ENCODE results near the gene RNF212. TPM values are rescaled to one million over a fixed set of nuclear protein-coding genes. Genes with fewer than 3 reads are reported as not detected.

RNF212 gene
- total RNA-seq, 1 donor from 2014 or later: under 0.01 TPM

GRCh38 chr4:1061056-1061700 is 52.2 kb downstream of the RNF212 start:
- H3K36me3 ChIP-seq (ENCODE audit: control insufficient read depth, insufficient read depth, low read length): no peaks in the 10 kb centered on the region
- no peak for FAIRE-seq
- TF ChIP-seq CTCF (IDR thresholded peaks at IDR 0.05; ENCODE audit: insufficient read depth, low read length, severe bottlenecking): no peak
- H3K4me3 ChIP-seq (ENCODE audit: low read depth, low read length): no peak overlapping the region
- peaks cover 12% of the 10 kb centered on the region for H3K27me3 ChIP-seq (ENCODE audit: control insufficient read depth, insufficient read depth, low read length)
- DNase-seq (ENCODE audit: low read depth): no peak

- no peak for DNase-seq (ENCODE audit: low read depth)
- Histone ChIP-seq H3K27me3 (ENCODE audit: control insufficient read depth, insufficient read depth, low read length) (peaks cover 14% of the 10 kb centered on the region), H3K36me3 (ENCODE audit: control insufficient read depth, insufficient read depth, low read length) (no peaks in the 10 kb centered on the region), H3K4me3 (ENCODE audit: low read depth, low read length) (no peak overlapping the region)
- TF ChIP-seq CTCF (IDR thresholded peaks at IDR 0.05; ENCODE audit: insufficient read depth, low read length, severe bottlenecking): no peak
- FAIRE-seq: no peak
Measured at GRCh38 chr4:1060621-1061020, 52.7 kb downstream of the RNF212 start.

GRCh38 chr4:1060121-1060520 is 53.2 kb downstream of the RNF212 start:
- TF ChIP-seq CTCF (IDR thresholded peaks at IDR 0.05; ENCODE audit: insufficient read depth, low read length, severe bottlenecking): no peak
- DNase-seq (ENCODE audit: low read depth) (no peak), FAIRE-seq (no peak)
- H3K27me3 ChIP-seq (ENCODE audit: control insufficient read depth, insufficient read depth, low read length): peaks cover 16% of the 10 kb centered on the region
- H3K4me3 ChIP-seq (ENCODE audit: low read depth, low read length): no peak overlapping the region
- H3K36me3 ChIP-seq (ENCODE audit: control insufficient read depth, insufficient read depth, low read length): no peaks in the 10 kb centered on the region

GRCh38 chr4:1058997-1059665 is 54.2 kb downstream of the RNF212 start:
- Histone ChIP-seq H3K27me3 (ENCODE audit: control insufficient read depth, insufficient read depth, low read length) (peaks cover 16% of the 10 kb centered on the region), H3K4me3 (ENCODE audit: low read depth, low read length) (no peak overlapping the region), H3K36me3 (ENCODE audit: control insufficient read depth, insufficient read depth, low read length) (no peaks in the 10 kb centered on the region)
- FAIRE-seq (no peak), DNase-seq (ENCODE audit: low read depth) (no peak)
- TF ChIP-seq CTCF (IDR thresholded peaks at IDR 0.05; ENCODE audit: insufficient read depth, low read length, severe bottlenecking): no peak

GRCh38 chr4:1058198-1058996 is 55.0 kb downstream of the RNF212 start:
- Histone ChIP-seq H3K4me3 (ENCODE audit: low read depth, low read length) (no peak overlapping the region), H3K27me3 (ENCODE audit: control insufficient read depth, insufficient read depth, low read length) (peaks cover 21% of the 10 kb centered on the region), H3K36me3 (ENCODE audit: control insufficient read depth, insufficient read depth, low read length) (no peaks in the 10 kb centered on the region)
- peak; percentile 41 for DNase-seq (ENCODE audit: low read depth)
- TF ChIP-seq CTCF (IDR thresholded peaks at IDR 0.05; ENCODE audit: insufficient read depth, low read length, severe bottlenecking): no peak
- no peak for FAIRE-seq

Data from bronchial epithelial cell (primary cell).